K562 (cell line): ENCODE measurements around the gene PDE4D.

Experiments used
- CCAR2 ChIP-seq: fragments of 200-400 bp; formaldehyde crosslinking; IDR thresholded peaks from 2 replicates; pipeline ENCODE4 v1.6.1; 2017; ENCODE audit warnings: mild to moderate bottlenecking, low read depth, low read length
- ZNF274 ChIP-seq: IDR thresholded peaks from 2 replicates; pipeline ENCODE4 v1.6.1; 2011; ENCODE audit warnings: low read depth, mild to moderate bottlenecking, low read length, moderate library complexity, borderline replicate concordance

GRCh38 chr5:59583810-59584562, 309.5 kb downstream of the PDE4D start:
- TF ChIP-seq CCAR2 (no peak), ZNF274 (no peak)
